ENCODE measurements around the gene PDGFB. TPM values are rescaled to one million over a fixed set of nuclear protein-coding genes. Genes with fewer than 3 reads are reported as not detected.

Gene PDGFB
- total RNA-seq, 2 donors from 2014 or later: 1.9 to 5.6 TPM

DNA sequence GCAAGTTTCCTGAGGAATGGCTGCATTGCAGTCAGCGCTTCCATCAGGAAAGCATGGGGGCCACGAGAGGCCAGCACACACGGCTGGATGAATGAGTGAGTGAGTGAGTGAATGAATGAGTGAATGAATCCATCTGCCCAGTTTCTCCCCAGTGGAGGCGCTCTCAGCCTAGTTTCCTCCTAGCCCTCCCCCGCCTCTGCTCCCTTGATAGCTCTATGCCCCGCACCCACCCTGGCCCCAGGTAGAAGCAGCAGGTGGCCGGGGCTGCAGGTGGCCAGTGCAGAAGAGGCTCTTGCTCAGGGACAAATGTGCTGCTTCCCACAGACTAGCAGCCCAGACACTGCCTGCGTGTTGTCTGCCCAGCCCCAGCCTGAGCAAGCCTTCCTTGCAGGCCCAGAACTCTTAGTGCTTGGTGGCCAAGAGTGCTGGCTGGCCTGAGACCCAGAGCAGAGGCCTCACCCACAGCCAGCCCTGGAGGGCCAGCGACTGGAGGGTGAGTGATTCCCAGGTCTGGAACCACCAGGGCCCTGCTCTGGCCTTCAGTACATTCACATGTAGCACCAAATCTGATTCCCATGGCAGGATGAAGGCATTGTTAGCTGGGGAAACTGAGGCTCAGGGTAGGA is 31.1 kb upstream of the PDGFB start:
- TF ChIP-seq, protein P1, sequence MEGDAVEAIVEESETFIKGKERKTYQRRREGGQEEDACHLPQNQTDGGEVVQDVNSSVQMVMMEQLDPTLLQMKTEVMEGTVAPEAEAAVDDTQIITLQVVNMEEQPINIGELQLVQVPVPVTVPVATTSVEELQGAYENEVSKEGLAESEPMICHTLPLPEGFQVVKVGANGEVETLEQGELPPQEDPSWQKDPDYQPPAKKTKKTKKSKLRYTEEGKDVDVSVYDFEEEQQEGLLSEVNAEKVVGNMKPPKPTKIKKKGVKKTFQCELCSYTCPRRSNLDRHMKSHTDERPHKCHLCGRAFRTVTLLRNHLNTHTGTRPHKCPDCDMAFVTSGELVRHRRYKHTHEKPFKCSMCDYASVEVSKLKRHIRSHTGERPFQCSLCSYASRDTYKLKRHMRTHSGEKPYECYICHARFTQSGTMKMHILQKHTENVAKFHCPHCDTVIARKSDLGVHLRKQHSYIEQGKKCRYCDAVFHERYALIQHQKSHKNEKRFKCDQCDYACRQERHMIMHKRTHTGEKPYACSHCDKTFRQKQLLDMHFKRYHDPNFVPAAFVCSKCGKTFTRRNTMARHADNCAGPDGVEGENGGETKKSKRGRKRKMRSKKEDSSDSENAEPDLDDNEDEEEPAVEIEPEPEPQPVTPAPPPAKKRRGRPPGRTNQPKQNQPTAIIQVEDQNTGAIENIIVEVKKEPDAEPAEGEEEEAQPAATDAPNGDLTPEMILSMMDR (IDR thresholded peaks at IDR 0.05): no peak
- Histone ChIP-seq H3K4me1 (no peaks in the 10 kb centered on the region), H3K4me3 (no peak overlapping the region), H3K36me3 (no peaks in the 10 kb centered on the region), H3K9me3 (no peaks in the 10 kb centered on the region), H3K9ac (ENCODE audit: low read depth in 2 of 2, low read length in 2 of 2) (no peak overlapping the region), H3K27me3 (no peaks in the 10 kb centered on the region), H3K27ac (no peak overlapping the region)
- DNase-seq: no peak
- intact Hi-C loops (cut with DNase I): no loop called here

DNA sequence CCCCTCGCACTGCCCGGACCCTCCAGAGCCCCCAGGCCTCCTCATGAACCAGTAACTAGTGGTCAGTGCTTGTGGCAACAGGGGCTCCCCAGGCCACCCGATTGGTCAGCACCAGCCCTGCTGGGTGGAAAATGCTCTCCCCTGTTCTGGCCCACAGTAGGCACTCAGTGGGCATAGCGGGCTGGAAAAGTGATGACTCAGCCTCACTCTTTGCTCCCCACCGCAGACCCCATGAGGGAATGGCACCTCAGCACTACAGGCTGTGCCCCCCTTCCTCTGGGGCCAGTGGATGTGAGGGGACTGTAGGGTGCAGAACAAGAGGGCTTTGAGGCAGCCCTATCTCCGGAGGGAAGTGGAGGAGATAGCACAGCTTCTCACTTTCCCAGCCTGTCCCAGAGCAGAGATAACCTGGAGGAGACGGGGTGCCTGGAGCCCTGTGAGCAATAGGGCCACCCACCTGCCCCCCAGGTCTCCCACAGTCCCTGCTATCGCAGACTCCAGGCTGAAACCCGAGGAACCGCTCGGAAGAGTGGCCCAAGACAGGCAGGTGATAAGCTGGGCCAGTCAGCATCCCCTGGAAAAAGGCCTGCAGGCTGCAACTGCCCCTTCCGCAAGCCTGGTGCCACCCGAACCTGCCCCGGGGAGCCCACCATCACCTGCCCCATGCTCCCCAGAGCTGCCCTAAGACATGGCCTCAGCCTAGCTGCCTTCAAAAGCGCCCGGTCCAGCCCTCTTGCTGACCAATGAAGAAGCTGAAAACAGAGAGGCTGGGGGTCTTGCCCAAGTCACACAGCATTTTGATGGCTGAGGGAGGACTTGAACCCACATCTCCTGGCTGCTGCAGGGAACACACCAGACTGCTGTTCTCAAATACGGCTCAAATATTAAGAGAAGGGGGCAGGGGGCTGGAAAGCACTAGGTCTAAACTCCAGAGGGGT is 29.4 kb upstream of the PDGFB start:
- Histone ChIP-seq H3K36me3 (no peaks in the 10 kb centered on the region), H3K9ac (ENCODE audit: low read depth in 2 of 2, low read length in 2 of 2) (no peak overlapping the region), H3K27ac (no peak overlapping the region), H3K27me3 (no peaks in the 10 kb centered on the region), H3K4me1 (no peaks in the 10 kb centered on the region), H3K4me3 (no peak overlapping the region), H3K9me3 (no peaks in the 10 kb centered on the region)
- intact Hi-C loops (cut with DNase I): no loop called here
- DNase-seq: no peak
- TF ChIP-seq, protein P1 (IDR thresholded peaks at IDR 0.05): no peak

DNA sequence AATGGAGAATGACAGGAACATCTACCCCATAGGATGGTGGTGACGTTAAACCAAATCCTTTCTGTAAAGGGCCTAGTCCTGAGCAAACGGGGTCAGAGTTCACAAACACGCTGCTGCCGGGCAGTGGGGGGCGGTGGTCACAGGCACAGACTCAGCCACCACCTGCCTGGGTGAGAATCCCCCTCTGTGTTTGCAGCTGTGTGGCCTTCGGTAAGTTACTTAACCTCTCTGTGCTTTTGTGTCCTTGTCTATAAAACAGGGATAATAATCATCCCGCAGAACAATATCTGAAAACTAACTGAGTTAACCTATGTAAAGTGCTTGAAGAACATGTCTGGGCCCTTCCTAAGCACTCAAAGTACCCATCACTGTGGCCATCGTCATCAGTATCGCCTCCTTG is 26.0 kb upstream of the PDGFB start:
- intact Hi-C loops (cut with DNase I): no loop called here
- H3K27ac ChIP-seq: no peak overlapping the region
- H3K27me3 ChIP-seq: no peaks in the 10 kb centered on the region
- TF ChIP-seq, protein P1 (IDR thresholded peaks at IDR 0.05): no peak
- H3K4me3 ChIP-seq: no peak overlapping the region
- no peaks in the 10 kb centered on the region for H3K9me3 ChIP-seq
- no peak overlapping the region for H3K9ac ChIP-seq (ENCODE audit: low read depth in 2 of 2, low read length in 2 of 2)
- no peaks in the 10 kb centered on the region for H3K36me3 ChIP-seq
- no peak for DNase-seq
- no peaks in the 10 kb centered on the region for H3K4me1 ChIP-seq

DNA sequence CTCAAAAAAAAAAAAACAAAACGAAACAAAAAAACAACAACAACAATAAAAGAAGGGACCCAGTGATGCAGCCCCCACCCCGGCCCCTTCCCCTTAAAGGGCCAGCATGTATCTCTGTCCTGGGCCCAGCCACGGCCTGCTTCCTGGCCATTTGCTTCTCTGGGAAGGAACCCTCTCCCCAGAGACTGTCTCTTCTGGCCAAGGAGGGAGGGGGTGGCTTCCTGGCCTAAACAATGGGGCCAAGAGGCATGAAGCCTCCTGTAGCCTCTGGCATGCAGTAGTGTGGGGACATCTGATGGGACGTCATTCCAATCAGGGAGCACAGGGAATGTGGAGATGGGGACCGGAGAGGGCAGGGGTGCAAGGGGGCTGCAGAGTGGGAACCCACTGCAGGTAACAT is 25.5 kb upstream of the PDGFB start:
- H3K4me3 ChIP-seq: no peak overlapping the region
- H3K36me3 ChIP-seq: no peaks in the 10 kb centered on the region
- H3K4me1 ChIP-seq: no peaks in the 10 kb centered on the region
- no peak overlapping the region for H3K27ac ChIP-seq
- intact Hi-C loops (cut with DNase I): no loop called here
- TF ChIP-seq, protein P1 (IDR thresholded peaks at IDR 0.05): no peak
- no peaks in the 10 kb centered on the region for H3K27me3 ChIP-seq
- H3K9me3 ChIP-seq: no peaks in the 10 kb centered on the region
- H3K9ac ChIP-seq (ENCODE audit: low read depth in 2 of 2, low read length in 2 of 2): no peak overlapping the region
- DNase-seq: no peak

DNA sequence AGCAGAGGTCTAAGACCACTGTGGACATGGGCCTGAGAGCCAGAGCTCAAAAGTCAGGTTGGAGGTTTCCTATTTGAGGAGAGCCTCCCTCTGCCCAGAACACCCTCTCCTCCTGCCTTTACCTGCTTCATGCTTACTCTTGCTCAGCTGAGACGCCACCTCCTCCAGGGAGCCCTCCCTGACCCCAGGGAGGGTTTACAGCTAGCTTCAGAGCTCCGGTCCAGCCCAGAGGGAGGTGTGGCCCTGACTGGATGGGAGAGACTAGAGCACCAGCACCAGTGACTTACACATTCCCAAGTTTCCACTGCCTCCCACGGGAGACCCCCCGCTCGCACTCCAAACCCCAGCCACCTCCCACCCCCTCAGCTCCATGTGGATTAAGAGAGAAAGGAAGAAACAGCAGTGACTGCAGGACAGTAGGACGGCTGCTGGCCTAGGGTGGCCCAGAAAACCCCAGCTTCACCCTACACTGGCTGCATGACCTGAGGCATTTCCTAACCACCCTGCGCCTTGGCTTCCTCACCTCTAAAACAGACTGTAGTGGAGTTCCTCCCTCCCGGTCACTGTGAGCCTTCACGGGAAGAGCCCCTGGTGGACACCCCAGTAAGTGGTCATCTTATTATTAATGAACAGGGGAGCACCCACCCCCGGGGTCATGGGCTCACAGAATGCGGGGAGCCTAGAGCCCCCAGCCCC is 24.5 kb upstream of the PDGFB start:
- Histone ChIP-seq H3K4me3 (no peak overlapping the region), H3K9ac (ENCODE audit: low read depth in 2 of 2, low read length in 2 of 2) (no peak overlapping the region), H3K27me3 (no peaks in the 10 kb centered on the region), H3K9me3 (no peaks in the 10 kb centered on the region), H3K27ac (no peak overlapping the region), H3K36me3 (no peaks in the 10 kb centered on the region), H3K4me1 (no peaks in the 10 kb centered on the region)
- intact Hi-C loops (cut with DNase I): no loop called here
- DNase-seq: no peak
- TF ChIP-seq, protein P1 (IDR thresholded peaks at IDR 0.05): no peak
